ENCODE results near the gene MANSC4.

DNA sequence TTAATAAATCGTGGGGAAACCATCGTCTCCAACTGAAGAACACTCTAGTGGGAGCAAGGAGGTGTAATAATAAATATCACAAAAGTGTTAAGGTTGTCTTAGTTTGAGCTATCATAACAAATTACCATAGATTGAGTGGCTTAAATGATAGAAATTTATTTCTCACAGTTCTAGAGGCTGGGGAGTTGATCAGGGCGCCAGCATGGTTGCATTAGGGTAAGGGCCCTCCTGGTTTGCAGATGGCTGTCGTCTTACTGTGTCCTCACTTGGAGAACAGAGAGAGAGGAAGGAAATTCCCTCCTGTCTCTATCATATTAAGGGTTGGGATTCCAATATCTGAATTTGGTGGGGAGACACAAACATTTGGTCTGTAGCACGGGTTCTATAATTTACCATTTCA lies 36.4 kb downstream of the MANSC4 start:
- no peak for TF ChIP-seq CTCF (conservative IDR thresholded peaks at IDR 0.05 in 1 of 2, IDR thresholded peaks at IDR 0.05 in 1 of 2; ENCODE audit: low read depth in 1 of 2, low read length in 2 of 2)
- TF ChIP-seq EZH2 (IDR thresholded peaks at IDR 0.05; ENCODE audit: low read length, missing control alignments), result no peak
